K562 (cell line): ENCODE data around the gene DPAGT1. TPM values are rescaled to one million over a fixed set of nuclear protein-coding genes. Genes with fewer than 3 reads are reported as not detected.

ENCODE experiments used
- HLTF ChIP-seq: fragments of 450-650 bp; IDR thresholded peaks from 2 replicates; pipeline ENCODE4 v1.6.1; 2016
- NCOA2 ChIP-seq, 2 experiments: fragments of 450-650 bp; IDR thresholded peaks; 2 replicates each; pipeline ENCODE4 v1.6.1; 2018; ENCODE audit warnings: mild to moderate bottlenecking in 2 of 2, moderate library complexity in 1 of 2; ENCODE audit not compliant: partially characterized antibody in 2 of 2
- NCOA4 ChIP-seq: fragments of 450-650 bp; IDR thresholded peaks from 2 replicates; pipeline ENCODE4 v1.6.1; 2018; ENCODE audit warnings: mild to moderate bottlenecking; ENCODE audit not compliant: partially characterized antibody
- NFIC ChIP-seq: fragments of 450-650 bp; IDR thresholded peaks from 2 replicates; pipeline ENCODE4 v1.6.1; 2017; ENCODE audit warnings: mild to moderate bottlenecking, inconsistent platforms
- RBM14 ChIP-seq: fragments of 200-400 bp; formaldehyde crosslinking; IDR thresholded peaks from 2 replicates; pipeline ENCODE4 v1.6.1; 2018; ENCODE audit warnings: low read depth, mild to moderate bottlenecking, low read length, moderate library complexity, borderline replicate concordance; ENCODE audit not compliant: insufficient read depth
- SRSF3 ChIP-seq: fragments of 200-400 bp; formaldehyde crosslinking; IDR thresholded peaks from 2 replicates; pipeline ENCODE4 v1.6.1; 2016; ENCODE audit warnings: mild to moderate bottlenecking, low read length, moderate library complexity; ENCODE audit not compliant: insufficient read depth
- SUPT5H ChIP-seq: fragments of 450-650 bp; IDR thresholded peaks from 2 replicates; pipeline ENCODE4 v1.6.1; 2016
- ZNF175 ChIP-seq: fragments of 200-800 bp; sonication (Bioruptor generic); IDR thresholded peaks from 2 replicates; pipeline ENCODE4 v1.6.1; 2016; ENCODE audit warnings: low read depth, mild to moderate bottlenecking, missing genetic modification characterization, missing compliant biosample characterization
- ZNF253 ChIP-seq: fragments of 250-450 bp; sonication (Bioruptor Pico); conservative IDR thresholded peaks from 2 replicates; pipeline ENCODE4 v1.6.1; 2021; ENCODE audit warnings: mild to moderate bottlenecking
- ZNF445 ChIP-seq: fragments of 250-450 bp; sonication (Bioruptor Pico); IDR thresholded peaks from 2 replicates; pipeline ENCODE4 v1.4.0; 2020; ENCODE audit warnings: low read depth, mild to moderate bottlenecking, moderate library complexity
- ZNF561 ChIP-seq: fragments of 450-650 bp; formaldehyde crosslinking; conservative IDR thresholded peaks from 2 replicates; pipeline ENCODE4 v1.4.0; 2020; ENCODE audit warnings: mild to moderate bottlenecking, moderate library complexity
- ZNF644 ChIP-seq: fragments of 200-800 bp; sonication (Bioruptor generic); IDR thresholded peaks from 2 replicates; pipeline ENCODE4 v1.6.1; 2016; ENCODE audit warnings: low read depth, missing genetic modification characterization, missing compliant biosample characterization
- ZNF785 ChIP-seq: fragments of 250-450 bp; sonication (Bioruptor Pico); IDR thresholded peaks from 2 replicates; pipeline ENCODE4 v1.4.0; 2020; ENCODE audit warnings: mild to moderate bottlenecking
- ZSCAN29 ChIP-seq: fragments of 450-650 bp; IDR thresholded peaks from 2 replicates; pipeline ENCODE4 v1.6.1; 2017
- polyA plus RNA-seq, 8 experiments: library from polyadenylated mRNA; depleted of rRNA in 4 of 8; stranded (reverse) in 5 of 8; unstranded in 3 of 8; fragments of >200 nt; fragmentation: Nextera tagmentation in 2 of 8; fragmentation: Illumina TruSeq in 1 of 8; extraction: Ambion mirVana in 2 of 8; extraction: Trizol in 1 of 8; gene quantifications; 2 replicates each; pipeline versions ENCODE4 v1.2.1 to v1.2.3, GENCODE V29; 2011 to 2014; ENCODE audit warnings: inconsistent platforms in 1 of 8, missing spikeins in 1 of 8
- total RNA-seq, 7 experiments: library from RNA; depleted of rRNA in 6 of 7; stranded (reverse); fragments of >200 nt in 6 of 7; fragmentation: Illumina TruSeq in 2 of 7; extraction: Trizol in 2 of 7; gene quantifications; 2 replicates each; pipeline versions ENCODE4 v1.2.1 to v1.2.3, GENCODE V29; 2011 to 2021; ENCODE audit warnings: low replicate concordance in 1 of 7
- TF ChIP-seq, protein P1 (sequence below), 2 experiments: fragments of 450-650 bp in 1 of 2; sonication (generic) in 1 of 2; formaldehyde crosslinking in 1 of 2; IDR thresholded peaks in 1 of 2; conservative IDR thresholded peaks in 1 of 2; 2 replicates each; pipeline versions ENCODE4 v1.6.1 to v1.8.1; 2016 to 2023; ENCODE audit warnings: mild to moderate bottlenecking in 2 of 2, moderate library complexity in 2 of 2, inconsistent platforms in 1 of 2, missing genetic modification reagents in 1 of 2
- TF ChIP-seq, protein P2 (sequence below): fragments of 250-450 bp; sonication (Bioruptor Pico); IDR thresholded peaks from 2 replicates; pipeline ENCODE4 v1.8.0; 2021; ENCODE audit warnings: moderate library complexity, mild to moderate bottlenecking, inconsistent platforms
- TF ChIP-seq, protein P3 (sequence below): fragments of 250-450 bp; sonication (Bioruptor Pico); IDR thresholded peaks from 2 replicates; pipeline ENCODE4 v1.9.0; 2021; ENCODE audit warnings: mild to moderate bottlenecking, inconsistent platforms
- TF ChIP-seq, protein P4 (sequence below): fragments of 250-450 bp; sonication (Bioruptor Pico); IDR thresholded peaks from 2 replicates; pipeline ENCODE4 v1.5.0; 2020; ENCODE audit warnings: mild to moderate bottlenecking, borderline replicate concordance
- TF ChIP-seq, protein P5 (sequence below), 2 experiments: fragments of 250-450 bp in 1 of 2; fragments of 450-650 bp in 1 of 2; sonication (Bioruptor Pico) in 1 of 2; IDR thresholded peaks; 2 replicates each; pipeline versions ENCODE4 v1.6.1 to v1.8.0; 2016 to 2021; ENCODE audit warnings: mild to moderate bottlenecking in 2 of 2, moderate library complexity in 2 of 2, missing compliant biosample characterization in 1 of 2, missing genetic modification characterization in 1 of 2
- TF ChIP-seq, protein P6 (sequence below): fragments of 450-650 bp; formaldehyde crosslinking; IDR thresholded peaks from 2 replicates; pipeline ENCODE4 v1.4.0; 2022; ENCODE audit warnings: missing genetic modification characterization

DPAGT1 gene
- total and polyA plus RNA-seq, 9 of the 15 experiments (the other 6 are each of a cell fraction or from before 2014, with no cell fraction given), result 29.9 to 135 (median 85.0) TPM

DNA sequence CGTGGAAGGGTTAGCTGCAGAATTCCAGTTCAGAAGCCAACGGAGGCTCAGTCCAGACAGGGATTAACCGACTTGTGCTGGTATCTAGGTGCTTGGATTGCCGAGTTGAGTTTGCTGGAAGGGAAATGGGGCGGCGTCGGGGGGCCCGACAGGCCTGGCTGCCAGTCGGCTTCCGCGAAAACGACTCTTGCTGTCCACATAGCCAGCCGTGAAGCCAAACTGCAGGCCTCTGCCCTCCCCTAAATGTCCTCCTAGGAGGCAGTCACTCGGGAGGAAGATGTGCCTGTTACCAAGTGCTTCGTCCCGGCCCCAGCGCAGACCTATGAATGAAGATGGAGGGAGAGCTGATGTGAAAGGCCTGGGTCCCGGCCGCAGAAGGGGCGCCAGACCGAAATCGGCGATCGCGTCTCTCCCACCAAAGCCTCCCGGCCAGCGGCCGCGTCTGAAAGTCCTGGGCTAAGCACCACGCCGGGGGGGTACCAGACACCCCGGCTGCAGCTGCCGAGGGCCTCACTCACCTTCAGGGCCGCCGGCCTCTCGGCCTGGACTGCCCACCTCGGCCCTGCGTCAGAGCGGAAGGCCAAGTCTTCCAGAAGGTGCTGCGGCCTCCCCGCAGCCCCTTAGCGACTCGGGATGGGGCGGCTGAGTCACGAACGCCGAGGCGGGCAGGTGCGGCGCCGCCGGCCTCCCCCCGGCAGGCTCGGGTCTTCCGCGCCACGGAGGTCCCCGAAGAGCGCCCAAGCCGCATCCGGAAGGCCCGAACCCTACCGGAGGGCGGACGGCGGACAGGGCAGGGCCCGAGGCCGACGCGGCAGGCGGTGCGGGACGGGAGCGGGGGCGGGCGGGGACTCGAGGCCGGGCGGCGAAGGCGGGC, 7.5 kb downstream of the DPAGT1 start (continued):
- TF ChIP-seq, protein P1, sequence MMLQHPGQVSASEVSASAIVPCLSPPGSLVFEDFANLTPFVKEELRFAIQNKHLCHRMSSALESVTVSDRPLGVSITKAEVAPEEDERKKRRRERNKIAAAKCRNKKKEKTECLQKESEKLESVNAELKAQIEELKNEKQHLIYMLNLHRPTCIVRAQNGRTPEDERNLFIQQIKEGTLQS (IDR thresholded peaks at IDR 0.05), result no peak
- TF ChIP-seq, protein P1 (CRISPR knock-in tag; conservative IDR thresholded peaks at IDR 0.05), result no peak
- TF ChIP-seq, protein P2, sequence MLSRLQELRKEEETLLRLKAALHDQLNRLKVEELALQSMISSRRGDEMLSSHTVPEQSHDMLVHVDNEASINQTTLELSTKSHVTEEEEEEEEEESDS (CRISPR knock-in tag), result no peak
- TF ChIP-seq RBM14, result no peak
- TF ChIP-seq ZNF785 (CRISPR knock-in tag), result no peak
- TF ChIP-seq, protein P3, sequence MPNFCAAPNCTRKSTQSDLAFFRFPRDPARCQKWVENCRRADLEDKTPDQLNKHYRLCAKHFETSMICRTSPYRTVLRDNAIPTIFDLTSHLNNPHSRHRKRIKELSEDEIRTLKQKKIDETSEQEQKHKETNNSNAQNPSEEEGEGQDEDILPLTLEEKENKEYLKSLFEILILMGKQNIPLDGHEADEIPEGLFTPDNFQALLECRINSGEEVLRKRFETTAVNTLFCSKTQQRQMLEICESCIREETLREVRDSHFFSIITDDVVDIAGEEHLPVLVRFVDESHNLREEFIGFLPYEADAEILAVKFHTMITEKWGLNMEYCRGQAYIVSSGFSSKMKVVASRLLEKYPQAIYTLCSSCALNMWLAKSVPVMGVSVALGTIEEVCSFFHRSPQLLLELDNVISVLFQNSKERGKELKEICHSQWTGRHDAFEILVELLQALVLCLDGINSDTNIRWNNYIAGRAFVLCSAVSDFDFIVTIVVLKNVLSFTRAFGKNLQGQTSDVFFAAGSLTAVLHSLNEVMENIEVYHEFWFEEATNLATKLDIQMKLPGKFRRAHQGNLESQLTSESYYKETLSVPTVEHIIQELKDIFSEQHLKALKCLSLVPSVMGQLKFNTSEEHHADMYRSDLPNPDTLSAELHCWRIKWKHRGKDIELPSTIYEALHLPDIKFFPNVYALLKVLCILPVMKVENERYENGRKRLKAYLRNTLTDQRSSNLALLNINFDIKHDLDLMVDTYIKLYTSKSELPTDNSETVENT, result 0 out of 2 replicates have a peak, but pooled peaks have one; percentile 46
- TF ChIP-seq, protein P4, sequence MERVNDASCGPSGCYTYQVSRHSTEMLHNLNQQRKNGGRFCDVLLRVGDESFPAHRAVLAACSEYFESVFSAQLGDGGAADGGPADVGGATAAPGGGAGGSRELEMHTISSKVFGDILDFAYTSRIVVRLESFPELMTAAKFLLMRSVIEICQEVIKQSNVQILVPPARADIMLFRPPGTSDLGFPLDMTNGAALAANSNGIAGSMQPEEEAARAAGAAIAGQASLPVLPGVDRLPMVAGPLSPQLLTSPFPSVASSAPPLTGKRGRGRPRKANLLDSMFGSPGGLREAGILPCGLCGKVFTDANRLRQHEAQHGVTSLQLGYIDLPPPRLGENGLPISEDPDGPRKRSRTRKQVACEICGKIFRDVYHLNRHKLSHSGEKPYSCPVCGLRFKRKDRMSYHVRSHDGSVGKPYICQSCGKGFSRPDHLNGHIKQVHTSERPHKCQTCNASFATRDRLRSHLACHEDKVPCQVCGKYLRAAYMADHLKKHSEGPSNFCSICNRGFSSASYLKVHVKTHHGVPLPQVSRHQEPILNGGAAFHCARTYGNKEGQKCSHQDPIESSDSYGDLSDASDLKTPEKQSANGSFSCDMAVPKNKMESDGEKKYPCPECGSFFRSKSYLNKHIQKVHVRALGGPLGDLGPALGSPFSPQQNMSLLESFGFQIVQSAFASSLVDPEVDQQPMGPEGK (CRISPR knock-in tag), result no peak
- no peak for TF ChIP-seq NCOA4
- no peak for TF ChIP-seq HLTF
- no peak for TF ChIP-seq ZNF445 (CRISPR knock-in tag)
- no peak for TF ChIP-seq ZNF175 (CRISPR knock-in tag)
- TF ChIP-seq NCOA2 (IDR thresholded peaks at IDR 0.05; ENCODE audit: partially characterized antibody in 2 of 2), result no peak
- TF ChIP-seq, protein P5, sequence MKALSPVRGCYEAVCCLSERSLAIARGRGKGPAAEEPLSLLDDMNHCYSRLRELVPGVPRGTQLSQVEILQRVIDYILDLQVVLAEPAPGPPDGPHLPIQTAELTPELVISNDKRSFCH (CRISPR knock-in tag; IDR thresholded peaks at IDR 0.05), result no peak
- TF ChIP-seq, protein P5 (tag; IDR thresholded peaks at IDR 0.05), result no peak
- no peak for TF ChIP-seq SRSF3
- no peak for TF ChIP-seq ZNF561 (CRISPR knock-in tag)
- no peak for TF ChIP-seq ZNF644
- TF ChIP-seq, protein P6, sequence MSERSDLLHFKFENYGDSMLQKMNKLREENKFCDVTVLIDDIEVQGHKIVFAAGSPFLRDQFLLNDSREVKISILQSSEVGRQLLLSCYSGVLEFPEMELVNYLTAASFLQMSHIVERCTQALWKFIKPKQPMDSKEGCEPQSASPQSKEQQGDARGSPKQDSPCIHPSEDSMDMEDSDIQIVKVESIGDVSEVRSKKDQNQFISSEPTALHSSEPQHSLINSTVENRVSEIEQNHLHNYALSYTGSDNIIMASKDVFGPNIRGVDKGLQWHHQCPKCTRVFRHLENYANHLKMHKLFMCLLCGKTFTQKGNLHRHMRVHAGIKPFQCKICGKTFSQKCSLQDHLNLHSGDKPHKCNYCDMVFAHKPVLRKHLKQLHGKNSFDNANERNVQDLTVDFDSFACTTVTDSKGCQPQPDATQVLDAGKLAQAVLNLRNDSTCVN, result no peak
- TF ChIP-seq NFIC, result no peak
- no peak for TF ChIP-seq ZSCAN29
- TF ChIP-seq ZNF253 (CRISPR knock-in tag), result no peak
- TF ChIP-seq SUPT5H, result peak; percentile 67
